Measurements from ENCODE around the gene FAM3A. TPM values are rescaled to one million over a fixed set of nuclear protein-coding genes. Genes with fewer than 3 reads are reported as not detected.

Gene FAM3A
- total and polyA plus RNA-seq, 10 donors: 29.1 to 54.5 (median 35.0) TPM

- Histone ChIP-seq H3K36me3 (peaks cover 0 to 74% (median 19%) of the 10 kb centered on the region in 6 donors), H3K4me1 (peaks cover 0 to 23% (median 10%) of the 10 kb centered on the region in 6 donors), H3K4me3 (no peak overlapping the region), H3K27ac (no peak overlapping the region), H3K27me3 (replicated peaks in 1 of 7) (peaks cover 0 to 5% (median 0%) of the 10 kb centered on the region in 7 donors), H3K9me3 (no peaks in the 10 kb centered on the region)
- DNase-seq: no peak
- intact Hi-C loops (cut with DNase I; ENCODE audit: low total_unique reads): no loop called here
- whole genome bisulfite sequencing, 5 donors: 63 to 89% (median 79%) methylated on average over 1 to 8 of the region's 8 CpGs
- no peak for TF ChIP-seq POLR2AphosphoS5 (IDR thresholded peaks at IDR 0.05)
- TF ChIP-seq POLR2A (IDR thresholded peaks at IDR 0.05): no peak
Observed at GRCh38 chrX:154462396-154462795, 53.6 kb downstream of the FAM3A start.

- no peak overlapping the region for H3K4me3 ChIP-seq
- no peak overlapping the region for H3K27ac ChIP-seq
- H3K9me3 ChIP-seq: no peaks in the 10 kb centered on the region
- DNase-seq: no peak
- H3K36me3 ChIP-seq: peaks cover 0 to 53% (median 5%) of the 10 kb centered on the region in 6 donors
- intact Hi-C loops (cut with DNase I; ENCODE audit: low total_unique reads): no loop called here
- peaks cover 0 to 5% (median 0%) of the 10 kb centered on the region in 7 donors for H3K27me3 ChIP-seq (replicated peaks in 1 of 7)
- no peak for TF ChIP-seq POLR2AphosphoS5 (IDR thresholded peaks at IDR 0.05)
- TF ChIP-seq, protein P1, sequence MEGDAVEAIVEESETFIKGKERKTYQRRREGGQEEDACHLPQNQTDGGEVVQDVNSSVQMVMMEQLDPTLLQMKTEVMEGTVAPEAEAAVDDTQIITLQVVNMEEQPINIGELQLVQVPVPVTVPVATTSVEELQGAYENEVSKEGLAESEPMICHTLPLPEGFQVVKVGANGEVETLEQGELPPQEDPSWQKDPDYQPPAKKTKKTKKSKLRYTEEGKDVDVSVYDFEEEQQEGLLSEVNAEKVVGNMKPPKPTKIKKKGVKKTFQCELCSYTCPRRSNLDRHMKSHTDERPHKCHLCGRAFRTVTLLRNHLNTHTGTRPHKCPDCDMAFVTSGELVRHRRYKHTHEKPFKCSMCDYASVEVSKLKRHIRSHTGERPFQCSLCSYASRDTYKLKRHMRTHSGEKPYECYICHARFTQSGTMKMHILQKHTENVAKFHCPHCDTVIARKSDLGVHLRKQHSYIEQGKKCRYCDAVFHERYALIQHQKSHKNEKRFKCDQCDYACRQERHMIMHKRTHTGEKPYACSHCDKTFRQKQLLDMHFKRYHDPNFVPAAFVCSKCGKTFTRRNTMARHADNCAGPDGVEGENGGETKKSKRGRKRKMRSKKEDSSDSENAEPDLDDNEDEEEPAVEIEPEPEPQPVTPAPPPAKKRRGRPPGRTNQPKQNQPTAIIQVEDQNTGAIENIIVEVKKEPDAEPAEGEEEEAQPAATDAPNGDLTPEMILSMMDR (IDR thresholded peaks at IDR 0.05 in 8 of 11, conservative IDR thresholded peaks at IDR 0.05 in 3 of 11): no peak
- TF ChIP-seq POLR2A (IDR thresholded peaks at IDR 0.05): no peak
- peaks cover 0 to 27% (median 13%) of the 10 kb centered on the region in 6 donors for H3K4me1 ChIP-seq
- WGBS, 5 donors: 83 to 92% (median 87%) methylated on average over 21 to 26 of the region's 26 CpGs; no CpG with 5 or more reads in 1 of the 5 donors
Observed at GRCh38 chrX:154460326-154460725, 55.7 kb downstream of the FAM3A start.

DNA sequence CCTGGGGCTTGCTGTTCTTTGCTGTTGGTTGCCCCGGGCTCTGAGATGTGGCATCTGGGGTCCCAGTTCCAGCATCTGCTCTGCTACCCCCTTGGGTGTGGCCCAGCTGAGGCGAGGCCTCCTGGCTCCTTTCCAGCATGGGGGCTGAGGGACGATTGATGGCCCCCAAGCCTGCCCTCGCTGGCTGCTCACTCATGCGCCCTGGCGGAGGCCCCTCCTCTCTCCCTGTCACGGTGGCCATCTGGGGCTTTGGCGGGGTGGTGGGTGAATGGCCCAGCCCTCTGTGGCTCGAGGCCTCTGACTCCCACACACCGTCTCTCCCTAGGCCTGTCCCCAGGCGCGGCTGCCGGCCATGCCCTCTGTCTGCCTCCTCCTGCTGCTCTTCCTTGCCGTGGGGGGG is 56.2 kb downstream of the FAM3A start:
- no peak for DNase-seq
- H3K9me3 ChIP-seq: no peaks in the 10 kb centered on the region
- peaks cover 0 to 48% (median 4%) of the 10 kb centered on the region in 6 donors for H3K36me3 ChIP-seq
- intact Hi-C loops (cut with DNase I; ENCODE audit: low total_unique reads): no loop called here
- 50 to 77% (median 74%) methylated on average over 7 to 14 of the region's 14 CpGs for WGBS, 5 donors
- H3K4me1 ChIP-seq: peaks cover 0 to 27% (median 13%) of the 10 kb centered on the region in 6 donors
- peak overlapping the region in 2 of 8 donors; percentile 80 to 89 for H3K27ac ChIP-seq
- peak overlapping the region in 4 of 8 donors; percentile 50 to 80 (median 61) for H3K4me3 ChIP-seq
- TF ChIP-seq, protein P1 (IDR thresholded peaks at IDR 0.05 in 8 of 11, conservative IDR thresholded peaks at IDR 0.05 in 3 of 11): no peak
- TF ChIP-seq POLR2A (IDR thresholded peaks at IDR 0.05) (no peak), POLR2AphosphoS5 (IDR thresholded peaks at IDR 0.05) (no peak)
- H3K27me3 ChIP-seq (replicated peaks in 1 of 7): peaks cover 0 to 5% (median 0%) of the 10 kb centered on the region in 7 donors

GRCh38 chrX:154458954-154459778 is 56.9 kb downstream of the FAM3A start:
- intact Hi-C loops (cut with DNase I; ENCODE audit: low total_unique reads): no loop called here
- Histone ChIP-seq H3K4me3 (peak overlapping the region; percentile 43 to 80 (median 53)), H3K27ac (peak overlapping the region in 5 of 8 donors; percentile 67 to 89 (median 73)), H3K27me3 (replicated peaks in 1 of 7) (peaks cover 0 to 5% (median 0%) of the 10 kb centered on the region in 7 donors), H3K9me3 (no peaks in the 10 kb centered on the region), H3K36me3 (peaks cover 0 to 41% (median 2%) of the 10 kb centered on the region in 6 donors), H3K4me1 (peaks cover 0 to 27% (median 13%) of the 10 kb centered on the region in 6 donors)
- TF ChIP-seq POLR2AphosphoS5 (IDR thresholded peaks at IDR 0.05) (no peak), POLR2A (IDR thresholded peaks at IDR 0.05) (no peak)
- TF ChIP-seq, protein P1 (IDR thresholded peaks at IDR 0.05 in 8 of 11, conservative IDR thresholded peaks at IDR 0.05 in 3 of 11): no peak
- no peak for DNase-seq
- WGBS, 5 donors: 41 to 70% (median 55%) methylated on average over 8 to 15 of the region's 15 CpGs

Measured in spleen (tissue), 11 donors.